Kidney tubule cell (primary cell): Measurements from ENCODE around the gene CRTC2.
A peak's percentile ranks its signal among the peaks of the same experiment; 100 is the strongest.
"Not testable (repeated sequence)": the region's sequence is repeated elsewhere in the genome, so short reads cannot be mapped to it uniquely, and the experiment has no call there.

ENCODE experiments used
- DNase-seq: peaks from one replicate; pipeline ENCODE4 v3.0.0-alpha.2; 2018; ENCODE audit warnings: low spot score

The CRTC2 gene

GRCh38 chr1:153958111-153958960, at the start of gene CRTC2:
CRTC2 (minus strand) TSS chr1:153958612; CDS start chr1:153958497, 115 bp downstream.
- peak; percentile 99 for DNase-seq

- DNase-seq = no peak
Measured at GRCh38 chr1:154006136-154006535, 47.7 kb upstream of the CRTC2 start.

GRCh38 chr1:154000420-154000819, 42.0 kb upstream of the CRTC2 start:
- no peak for DNase-seq

- not testable (repeated sequence) for DNase-seq
Measured at GRCh38 chr1:153996882-153997281, 38.5 kb upstream of the CRTC2 start.

- DNase-seq = no peak
Measured at GRCh38 chr1:153995640-153996039, 37.2 kb upstream of the CRTC2 start.

GRCh38 chr1:153995202-153995601, 36.8 kb upstream of the CRTC2 start:
- no peak for DNase-seq

GRCh38 chr1:153991806-153992205, 33.4 kb upstream of the CRTC2 start:
- DNase-seq = no peak

- DNase-seq = no peak
Measured at GRCh38 chr1:153991151-153991630, 32.8 kb upstream of the CRTC2 start.

- DNase-seq = peak; percentile 98
Measured at GRCh38 chr1:153990468-153991150, 32.2 kb upstream of the CRTC2 start, which contains the start of gene RPS27. RPS27 (plus strand) TSS chr1:153990762; CDS start chr1:153990797, 35 bp downstream.

- DNase-seq = no peak
Measured at GRCh38 chr1:153987621-153988020, 29.2 kb upstream of the CRTC2 start.

- DNase-seq = peak; percentile 92
Measured at GRCh38 chr1:153985941-153986761, 27.7 kb upstream of the CRTC2 start, which contains the start of gene RAB13. RAB13 (minus strand) TSS chr1:153986339; CDS start chr1:153986236, 103 bp downstream.

- DNase-seq = peak; percentile 89
Measured at GRCh38 chr1:153985341-153985912, 27.0 kb upstream of the CRTC2 start.

GRCh38 chr1:153984123-153984894, 25.9 kb upstream of the CRTC2 start:
- DNase-seq = no peak

- DNase-seq = not testable (repeated sequence)
Measured at GRCh38 chr1:153981735-153982134, 23.3 kb upstream of the CRTC2 start.

- not testable (repeated sequence) for DNase-seq
Measured at GRCh38 chr1:153979091-153979490, 20.7 kb upstream of the CRTC2 start.

GRCh38 chr1:153978274-153978909, 20.0 kb upstream of the CRTC2 start:
- no peak for DNase-seq

- peak; percentile 85 for DNase-seq
Measured at GRCh38 chr1:153977250-153978240, 19.1 kb upstream of the CRTC2 start, which contains the start of gene JTB. JTB (minus strand) TSS chr1:153977674; CDS start chr1:153977252, 422 bp downstream.

GRCh38 chr1:153976819-153977249, 18.4 kb upstream of the CRTC2 start:
- no peak for DNase-seq

- DNase-seq = no peak
Measured at GRCh38 chr1:153973525-153973924, 15.1 kb upstream of the CRTC2 start.
